Neutrophil (primary cell): ENCODE data around the gene AQP5.

Experiments used
- H3K27ac ChIP-seq: fragments of 200-600 bp; sonication (generic); 2 replicates; pipeline ENCODE4 v1.5.1; 2016; ENCODE audit warnings: mild to moderate bottlenecking, moderate library complexity
- H3K27me3 ChIP-seq: fragments of 200-600 bp; sonication (generic); 2 replicates; pipeline ENCODE4 v1.6.0; 2016; ENCODE audit warnings: mild to moderate bottlenecking
- H3K36me3 ChIP-seq: fragments of 200-600 bp; sonication (generic); 2 replicates; pipeline ENCODE4 v1.5.1; 2017
- H3K4me1 ChIP-seq, 2 experiments: fragments of 200-600 bp in 1 of 2; sonication (generic) in 1 of 2; 1 replicate in 1 of 2; 2 replicates in 1 of 2; pipeline versions ENCODE4 v1.5.1 to v1.6.1; 2013 to 2016; ENCODE audit warnings: low read depth in 1 of 2, low read length in 1 of 2, mild to moderate bottlenecking in 1 of 2, moderate library complexity in 1 of 2; ENCODE audit not compliant: control insufficient read depth in 1 of 2, insufficient read depth in 1 of 2
- H3K4me3 ChIP-seq, 2 experiments: fragments of 200-600 bp in 1 of 2; sonication (generic) in 1 of 2; 1 replicate in 1 of 2; 2 replicates in 1 of 2; pipeline ENCODE4 v1.5.1; 2013 to 2016; ENCODE audit warnings: low read depth in 1 of 2, low read length in 1 of 2, mild to moderate bottlenecking in 1 of 2, moderate library complexity in 1 of 2
- H3K9me3 ChIP-seq: fragments of 200-600 bp; sonication (generic); 2 replicates; pipeline ENCODE4 v1.5.1; 2016
- CTCF ChIP-seq: fragments of 200-600 bp; sonication (generic); IDR thresholded peaks from 2 replicates; pipeline ENCODE4 v1.5.1; 2016; ENCODE audit warnings: antibody characterized with exemption

Gene AQP5

DNA sequence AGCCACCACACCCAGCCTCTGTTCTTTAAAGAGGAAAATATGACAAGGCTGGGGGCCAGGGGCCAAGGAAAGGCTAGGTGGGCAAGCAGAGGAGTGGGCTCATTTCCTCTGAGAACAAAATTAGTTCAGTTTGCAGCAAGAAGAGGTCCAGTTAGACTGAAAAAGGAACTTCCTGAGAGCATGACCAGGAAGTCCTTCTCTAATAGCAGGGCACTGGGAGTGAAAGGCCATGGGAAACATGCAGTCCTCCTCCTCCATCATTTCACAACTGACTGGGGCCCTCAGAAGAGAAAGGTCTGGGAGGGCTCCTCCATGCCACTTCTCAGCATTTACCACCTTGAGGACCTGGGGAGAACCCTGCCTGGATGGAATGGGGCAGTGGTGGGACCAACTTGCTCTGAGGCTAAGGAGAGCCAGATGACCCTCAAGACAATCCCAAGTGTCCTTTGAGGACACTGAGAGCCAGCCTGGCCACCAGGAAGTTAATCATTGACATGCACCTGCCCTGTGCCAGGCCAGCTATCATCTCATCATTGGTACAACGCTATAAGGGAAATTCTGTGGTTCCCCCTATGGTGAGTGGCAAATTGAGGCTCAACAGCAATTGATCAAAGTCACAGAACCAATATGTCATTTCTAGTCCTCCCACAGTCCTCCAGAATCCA, 9.1 kb upstream of the AQP5 start:
- no peak for TF ChIP-seq CTCF
- peaks cover 100% of the 10 kb centered on the region for H3K27me3 ChIP-seq

DNA sequence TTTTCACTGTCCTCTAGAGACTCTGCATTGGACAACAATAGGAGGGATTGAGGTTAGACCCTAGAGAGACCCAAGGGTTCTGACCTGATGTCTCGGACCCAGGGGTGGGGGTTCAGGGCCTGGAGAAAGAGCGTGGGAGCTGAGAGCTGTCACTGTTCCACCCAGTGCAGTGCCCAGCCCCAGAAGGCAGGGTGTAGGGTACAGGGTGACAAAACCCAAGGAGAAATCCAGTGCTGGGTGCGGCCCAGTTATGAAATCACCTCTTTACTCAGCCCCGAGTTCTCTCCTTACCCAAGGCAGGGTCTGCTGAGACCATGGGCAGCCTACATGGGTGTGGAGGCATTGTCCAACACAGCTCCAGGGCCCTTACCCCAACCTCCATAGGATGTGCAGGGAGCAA, 8.5 kb upstream of the AQP5 start:
- H3K9me3 ChIP-seq = no peaks in the 10 kb centered on the region
- no peak for TF ChIP-seq CTCF
- no peak overlapping the region for H3K27ac ChIP-seq
- H3K27me3 ChIP-seq = peaks cover 100% of the 10 kb centered on the region
- H3K36me3 ChIP-seq = no peaks in the 10 kb centered on the region
- peaks cover 17 to 19% of the 10 kb centered on the region in 2 experiments for H3K4me1 ChIP-seq
- H3K4me3 ChIP-seq = no peak overlapping the region

More for the DNA sequence above, 9.1 kb upstream of the AQP5 start:
- Histone ChIP-seq H3K4me3 (no peak overlapping the region), H3K27ac (no peak overlapping the region), H3K4me1 (peaks cover 17 to 19% of the 10 kb centered on the region in 2 experiments), H3K9me3 (no peaks in the 10 kb centered on the region), H3K36me3 (no peaks in the 10 kb centered on the region)

DNA sequence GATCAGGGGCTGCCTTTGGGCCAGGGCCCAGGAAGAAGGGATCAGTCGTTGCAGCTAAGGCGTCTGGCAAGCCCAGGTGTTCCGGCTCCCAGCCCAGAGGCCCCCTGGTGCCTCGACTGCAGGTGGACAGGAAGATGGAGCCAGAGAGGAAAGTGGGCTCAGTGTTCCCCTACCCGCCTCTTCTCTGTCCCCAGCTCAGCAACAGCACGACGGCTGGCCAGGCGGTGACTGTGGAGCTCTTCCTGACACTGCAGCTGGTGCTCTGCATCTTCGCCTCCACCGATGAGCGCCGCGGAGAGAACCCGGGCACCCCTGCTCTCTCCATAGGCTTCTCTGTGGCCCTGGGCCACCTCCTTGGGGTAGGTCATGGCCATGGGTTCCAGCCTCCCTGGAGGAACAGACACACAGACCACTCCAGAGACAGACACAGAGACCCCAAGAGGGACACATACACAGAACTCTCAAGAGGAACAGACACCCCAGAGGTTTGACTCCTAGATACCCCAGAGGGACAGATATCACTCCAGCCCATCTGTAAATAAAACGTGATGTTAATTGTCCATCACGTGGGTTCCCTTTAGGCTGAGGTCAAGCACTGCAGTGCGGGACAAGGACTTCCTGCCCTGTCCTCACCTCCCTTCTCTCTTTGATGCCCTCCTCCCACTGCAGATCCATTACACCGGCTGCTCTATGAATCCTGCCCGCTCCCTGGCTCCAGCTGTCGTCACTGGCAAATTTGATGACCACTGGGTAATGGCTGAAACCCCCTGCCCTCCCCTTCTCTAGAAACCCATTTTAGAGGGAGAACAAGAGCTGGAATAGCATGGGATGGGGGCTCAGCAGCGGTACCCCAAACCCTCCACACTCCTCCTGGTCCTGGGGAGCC, 7.5 kb upstream of the AQP5 start:
- peaks cover 100% of the 10 kb centered on the region for H3K27me3 ChIP-seq
- no peaks in the 10 kb centered on the region for H3K9me3 ChIP-seq
- no peak for TF ChIP-seq CTCF
- no peak overlapping the region for H3K4me3 ChIP-seq
- peaks cover 17 to 19% of the 10 kb centered on the region in 2 experiments for H3K4me1 ChIP-seq
- no peaks in the 10 kb centered on the region for H3K36me3 ChIP-seq
- H3K27ac ChIP-seq = no peak overlapping the region

- H3K27ac ChIP-seq = no peak overlapping the region
- TF ChIP-seq CTCF = no peak
- peaks cover 17 to 19% of the 10 kb centered on the region in 2 experiments for H3K4me1 ChIP-seq
- no peaks in the 10 kb centered on the region for H3K9me3 ChIP-seq
- no peaks in the 10 kb centered on the region for H3K36me3 ChIP-seq
- no peak overlapping the region for H3K4me3 ChIP-seq
- H3K27me3 ChIP-seq = peaks cover 100% of the 10 kb centered on the region
Measured at GRCh38 chr12:49954863-49955830, 6.5 kb upstream of the AQP5 start.
